Thoracic aorta (tissue), 2 donors: ENCODE data around the gene COLQ. TPM values are rescaled to one million over a fixed set of nuclear protein-coding genes. Genes with fewer than 3 reads are reported as not detected.

Experiments used
- ATAC-seq: fragments of 150-250 bp; one replicate; pipeline ENCODE4 v1.8.0; 2017; ENCODE audit warnings: low read depth; ENCODE audit not compliant: insufficient number of reproducible peaks, low FRiP score
- DNase-seq: peaks from one replicate; pipeline ENCODE4 v3.0.0-alpha.2; 2020; ENCODE audit warnings: low spot score
- H3K27ac ChIP-seq, 2 donors: fragments of 200-600 bp; sonication (generic); 1 replicate in 1 of 2; 2 replicates in 1 of 2; pipeline ENCODE4 v1.5.1; 2016; ENCODE audit warnings: mild to moderate bottlenecking in 2 of 2, moderate library complexity in 2 of 2
- H3K27me3 ChIP-seq: fragments of 200-600 bp; sonication (generic); replicated peaks from 2 replicates; pipeline ENCODE4 v1.6.0; 2016; ENCODE audit warnings: mild to moderate bottlenecking; ENCODE audit not compliant: insufficient read depth
- H3K36me3 ChIP-seq: fragments of 200-600 bp; sonication (generic); one replicate; pipeline ENCODE4 v1.5.1; 2016
- H3K4me1 ChIP-seq, 2 donors: fragments of 200-600 bp; sonication (generic); 1 replicate in 1 of 2; 2 replicates in 1 of 2; pipeline versions ENCODE4 v1.5.1 to v1.6.0; 2016; ENCODE audit warnings: low read depth in 2 of 2, mild to moderate bottlenecking in 1 of 2; ENCODE audit not compliant: control insufficient read depth in 1 of 2
- H3K4me3 ChIP-seq: fragments of 200-600 bp; sonication (generic); 2 replicates; pipeline ENCODE4 v1.5.1; 2016; ENCODE audit warnings: mild to moderate bottlenecking
- H3K9me3 ChIP-seq: fragments of 200-600 bp; sonication (generic); 2 replicates; pipeline ENCODE4 v1.5.1; 2016
- total RNA-seq, 2 donors: library from RNA; depleted of rRNA; stranded (reverse); fragments of >200 nt; gene quantifications; one replicate each; pipeline versions ENCODE4 v1.1.0 to v1.2.3, GENCODE V29; 2016
- TF ChIP-seq, protein P1 (sequence below): fragments of 200-600 bp; sonication (generic); IDR thresholded peaks from one replicate; pipeline ENCODE4 v1.5.1; 2019; ENCODE audit warnings: antibody characterized with exemption

COLQ gene
- total RNA-seq, 2 donors from 2014 or later: 3.2 to 9.3 TPM

GRCh38 chr3:15470261-15470660 lies 51.2 kb downstream of the COLQ start:
- Histone ChIP-seq H3K27ac (no peak overlapping the region), H3K9me3 (peaks cover 6% of the 10 kb centered on the region), H3K27me3 (no peaks in the 10 kb centered on the region), H3K36me3 (no peaks in the 10 kb centered on the region), H3K4me1 (peaks cover 3 to 8% of the 10 kb centered on the region in 2 donors), H3K4me3 (no peak overlapping the region)
- TF ChIP-seq, protein P1, sequence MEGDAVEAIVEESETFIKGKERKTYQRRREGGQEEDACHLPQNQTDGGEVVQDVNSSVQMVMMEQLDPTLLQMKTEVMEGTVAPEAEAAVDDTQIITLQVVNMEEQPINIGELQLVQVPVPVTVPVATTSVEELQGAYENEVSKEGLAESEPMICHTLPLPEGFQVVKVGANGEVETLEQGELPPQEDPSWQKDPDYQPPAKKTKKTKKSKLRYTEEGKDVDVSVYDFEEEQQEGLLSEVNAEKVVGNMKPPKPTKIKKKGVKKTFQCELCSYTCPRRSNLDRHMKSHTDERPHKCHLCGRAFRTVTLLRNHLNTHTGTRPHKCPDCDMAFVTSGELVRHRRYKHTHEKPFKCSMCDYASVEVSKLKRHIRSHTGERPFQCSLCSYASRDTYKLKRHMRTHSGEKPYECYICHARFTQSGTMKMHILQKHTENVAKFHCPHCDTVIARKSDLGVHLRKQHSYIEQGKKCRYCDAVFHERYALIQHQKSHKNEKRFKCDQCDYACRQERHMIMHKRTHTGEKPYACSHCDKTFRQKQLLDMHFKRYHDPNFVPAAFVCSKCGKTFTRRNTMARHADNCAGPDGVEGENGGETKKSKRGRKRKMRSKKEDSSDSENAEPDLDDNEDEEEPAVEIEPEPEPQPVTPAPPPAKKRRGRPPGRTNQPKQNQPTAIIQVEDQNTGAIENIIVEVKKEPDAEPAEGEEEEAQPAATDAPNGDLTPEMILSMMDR: no peak
- DNase-seq (no peak), ATAC-seq (no peak)

DNA sequence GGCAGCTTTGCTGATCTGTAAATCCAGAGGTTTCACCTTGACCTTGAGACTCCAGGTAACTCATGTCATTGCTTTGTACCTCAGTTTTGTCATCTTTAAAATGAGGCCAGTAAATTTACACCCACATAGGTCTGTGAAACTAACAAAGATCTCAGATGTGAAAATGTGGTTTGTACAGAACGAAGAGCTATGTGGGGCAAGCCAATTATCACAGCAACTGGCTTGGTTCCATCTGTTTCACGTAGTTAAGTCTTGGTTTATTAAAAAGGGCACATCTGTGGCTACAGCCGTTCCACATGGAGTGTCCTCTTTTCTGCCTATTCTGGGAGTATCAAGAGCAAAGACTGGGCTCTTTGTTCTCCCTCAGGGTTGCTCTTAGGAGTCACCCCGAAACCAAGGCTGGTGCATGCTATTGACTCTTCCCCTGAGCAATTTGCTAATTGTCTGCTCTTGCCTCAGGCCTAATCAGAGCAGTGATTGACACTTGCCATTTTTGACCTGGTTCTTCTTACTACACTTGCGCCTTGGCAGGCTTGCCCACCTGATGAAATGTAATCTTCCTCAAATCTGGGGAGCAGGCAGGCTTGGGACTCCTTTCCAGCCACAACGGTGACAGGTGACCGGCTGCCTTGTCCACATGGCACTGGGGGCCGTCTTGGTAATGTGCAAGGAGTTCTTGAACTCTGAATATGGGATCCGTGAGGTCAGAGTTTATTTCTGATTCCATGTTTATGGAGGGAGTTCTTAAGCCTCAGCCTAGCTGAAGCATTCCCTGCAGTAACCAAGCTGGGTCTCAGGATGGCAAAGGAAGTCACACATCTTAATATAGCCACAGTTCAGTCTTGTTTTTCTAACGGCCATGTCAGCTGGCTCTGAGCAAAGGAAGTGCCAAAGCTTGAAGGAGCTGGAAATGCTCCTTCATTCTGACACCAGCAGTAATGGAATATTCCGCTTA lies 54.0 kb downstream of the COLQ start:
- H3K27me3 ChIP-seq: no peaks in the 10 kb centered on the region
- H3K27ac ChIP-seq: peak overlapping the region; percentile 69 to 80
- DNase-seq (no peak), ATAC-seq (peak; percentile 83)
- peaks cover 6% of the 10 kb centered on the region for H3K9me3 ChIP-seq
- H3K36me3 ChIP-seq: no peaks in the 10 kb centered on the region
- TF ChIP-seq, protein P1: no peak
- peak overlapping the region; percentile 8 for H3K4me3 ChIP-seq
- peaks cover 3 to 8% of the 10 kb centered on the region in 2 donors for H3K4me1 ChIP-seq

DNA sequence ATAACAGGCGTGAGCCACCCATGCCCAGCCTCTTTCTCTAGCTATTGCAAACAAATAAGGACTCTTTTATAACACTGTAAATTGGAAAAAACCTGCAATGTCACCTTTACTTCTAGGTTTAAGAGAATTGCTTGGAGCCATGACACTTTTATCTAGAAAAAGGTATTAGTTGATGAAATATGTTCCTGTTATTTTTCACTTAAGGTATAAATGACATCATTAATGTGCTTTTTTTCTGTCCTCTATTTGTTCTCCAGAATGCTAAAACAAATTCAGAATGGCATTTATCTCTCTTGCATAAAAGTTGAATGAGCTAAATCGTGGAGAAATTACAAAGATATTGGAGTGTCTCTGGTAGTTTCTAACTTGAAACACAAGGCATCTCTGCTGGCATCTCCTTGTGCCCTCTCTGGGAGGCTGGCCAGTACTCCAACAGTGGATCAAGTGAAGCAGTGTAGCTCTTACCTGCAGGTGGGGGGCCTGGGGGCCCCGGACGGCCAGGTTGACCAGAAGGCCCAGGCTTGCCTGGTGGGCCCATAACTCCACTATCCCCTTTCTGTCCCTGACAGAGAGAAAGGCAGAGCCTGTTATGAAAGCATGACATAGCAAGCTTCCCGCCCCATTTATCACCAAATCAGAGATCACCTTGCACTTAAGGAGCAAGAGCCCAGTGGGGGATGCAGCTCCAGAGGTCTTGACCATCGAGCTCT lies 55.5 kb downstream of the COLQ start:
- Histone ChIP-seq H3K4me3 (no peak overlapping the region), H3K27ac (no peak overlapping the region), H3K27me3 (no peaks in the 10 kb centered on the region), H3K9me3 (peaks cover 6% of the 10 kb centered on the region), H3K4me1 (peaks cover 3 to 8% of the 10 kb centered on the region in 2 donors), H3K36me3 (no peaks in the 10 kb centered on the region)
- no peak for DNase-seq
- no peak for ATAC-seq
- TF ChIP-seq, protein P1: no peak

- H3K36me3 ChIP-seq: no peaks in the 10 kb centered on the region
- H3K27ac ChIP-seq: no peak overlapping the region
- TF ChIP-seq, protein P1: no peak
- DNase-seq (no peak), ATAC-seq (no peak)
- H3K27me3 ChIP-seq: no peaks in the 10 kb centered on the region
- H3K4me1 ChIP-seq: peaks cover 1 to 2% of the 10 kb centered on the region in 2 donors
- H3K9me3 ChIP-seq: no peaks in the 10 kb centered on the region
- no peak overlapping the region for H3K4me3 ChIP-seq
These were observed 59.1 kb downstream of the COLQ start for GRCh38 chr3:15462451-15462850.

DNA sequence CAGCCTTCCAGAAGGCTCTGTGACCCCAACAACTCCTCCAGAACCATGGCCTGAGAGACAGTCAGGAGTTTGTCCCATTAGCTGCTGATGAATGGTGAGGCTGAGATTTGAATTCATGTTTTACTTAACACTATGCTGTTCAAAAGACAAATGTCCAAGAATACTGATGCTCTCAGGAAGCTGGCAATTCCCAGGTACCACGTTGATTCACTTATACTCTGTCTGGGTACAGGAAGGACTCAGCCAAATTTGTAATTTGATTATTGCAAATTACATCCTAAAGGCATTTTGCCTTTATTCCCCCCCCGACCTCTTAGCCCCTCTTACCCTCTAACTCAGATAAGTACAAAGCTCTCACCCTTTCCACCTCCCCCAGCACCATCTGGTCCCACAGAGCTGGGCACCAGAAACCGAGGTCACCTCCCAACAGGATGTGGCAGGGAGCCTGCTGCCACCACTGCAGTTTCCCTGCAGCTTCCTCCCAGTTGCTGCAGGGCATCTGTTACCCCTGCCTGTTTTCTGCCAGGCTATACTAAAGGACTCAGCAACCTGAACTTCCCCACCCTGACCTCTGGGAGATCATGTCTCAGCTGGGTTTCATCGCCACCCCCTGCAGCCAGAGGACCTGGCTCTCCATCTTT lies 60.5 kb downstream of the COLQ start:
- H3K4me1 ChIP-seq: no peaks in the 10 kb centered on the region
- TF ChIP-seq, protein P1: no peak
- no peak overlapping the region for H3K27ac ChIP-seq
- H3K27me3 ChIP-seq: no peaks in the 10 kb centered on the region
- no peak for ATAC-seq
- H3K36me3 ChIP-seq: no peaks in the 10 kb centered on the region
- no peak for DNase-seq
- H3K9me3 ChIP-seq: no peaks in the 10 kb centered on the region
- H3K4me3 ChIP-seq: no peak overlapping the region
